HG03095 (cell line): Measurements from ENCODE around the gene UCHL1.
"Not testable (repeated sequence)": the region's sequence is repeated elsewhere in the genome, so short reads cannot be mapped to it uniquely, and the experiment has no call there.

Experiments used
- ATAC-seq: cut with Tn5 transposase; IDR thresholded peaks from one replicate; pipeline ENCODE4 v1.9.1; 2021; ENCODE audit warnings: moderate library complexity; ENCODE audit not compliant: unreplicated experiment

UCHL1 gene

GRCh38 chr4:41287852-41288251 is 31.1 kb downstream of the UCHL1 start:
- no peak for ATAC-seq

GRCh38 chr4:41288254-41288653 is 31.5 kb downstream of the UCHL1 start:
- ATAC-seq = no peak

- ATAC-seq = no peak
Observed at GRCh38 chr4:41290479-41290878, 33.8 kb downstream of the UCHL1 start.

- no peak for ATAC-seq
Observed at GRCh38 chr4:41294445-41295062, 37.8 kb downstream of the UCHL1 start.

GRCh38 chr4:41296995-41297394 is 40.3 kb downstream of the UCHL1 start:
- ATAC-seq = no peak

- ATAC-seq = no peak
Observed at GRCh38 chr4:41297832-41298231, 41.1 kb downstream of the UCHL1 start.

GRCh38 chr4:41299486-41299885 is 42.8 kb downstream of the UCHL1 start:
- ATAC-seq = no peak

GRCh38 chr4:41301137-41301536 is 44.4 kb downstream of the UCHL1 start:
- no peak for ATAC-seq

- no peak for ATAC-seq
Observed at GRCh38 chr4:41303372-41304118, 46.8 kb downstream of the UCHL1 start.

- ATAC-seq = no peak
Observed at GRCh38 chr4:41304221-41304620, 47.5 kb downstream of the UCHL1 start.

GRCh38 chr4:41305476-41305875 is 48.7 kb downstream of the UCHL1 start:
- no peak for ATAC-seq

- ATAC-seq = no peak
Observed at GRCh38 chr4:41307638-41308037, 50.9 kb downstream of the UCHL1 start.

GRCh38 chr4:41308398-41308797 is 51.7 kb downstream of the UCHL1 start:
- ATAC-seq = no peak

- ATAC-seq = not testable (repeated sequence)
Observed at GRCh38 chr4:41315426-41315825, 58.7 kb downstream of the UCHL1 start.

- no peak for ATAC-seq
Observed at GRCh38 chr4:41315862-41316261, 59.1 kb downstream of the UCHL1 start.
